GM19351 (cell line): ENCODE results near the gene ZFYVE28.

Experiments
- ATAC-seq: cut with Tn5 transposase; IDR thresholded peaks from one replicate; pipeline ENCODE4 v1.9.1; 2021; ENCODE audit warnings: mild to moderate bottlenecking, moderate library complexity; ENCODE audit not compliant: unreplicated experiment

ZFYVE28 gene

DNA sequence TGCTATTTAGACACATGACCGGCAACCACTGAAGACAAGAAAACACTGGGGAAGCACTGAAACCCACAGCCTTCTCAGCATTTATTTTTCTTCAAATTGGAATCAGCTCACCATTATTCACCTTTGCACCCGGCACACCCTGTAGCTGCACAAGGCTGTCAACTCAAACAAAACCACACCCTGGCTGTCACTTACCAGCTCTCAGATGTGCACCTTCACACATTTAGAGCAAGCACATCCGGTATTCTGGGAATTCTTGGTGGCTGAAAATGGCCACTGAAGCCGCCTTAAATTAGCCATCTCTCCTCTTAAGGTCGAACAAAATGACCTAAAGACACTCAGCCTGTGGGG, 5.9 kb downstream of the ZFYVE28 start:
- ATAC-seq = peak; percentile 30

DNA sequence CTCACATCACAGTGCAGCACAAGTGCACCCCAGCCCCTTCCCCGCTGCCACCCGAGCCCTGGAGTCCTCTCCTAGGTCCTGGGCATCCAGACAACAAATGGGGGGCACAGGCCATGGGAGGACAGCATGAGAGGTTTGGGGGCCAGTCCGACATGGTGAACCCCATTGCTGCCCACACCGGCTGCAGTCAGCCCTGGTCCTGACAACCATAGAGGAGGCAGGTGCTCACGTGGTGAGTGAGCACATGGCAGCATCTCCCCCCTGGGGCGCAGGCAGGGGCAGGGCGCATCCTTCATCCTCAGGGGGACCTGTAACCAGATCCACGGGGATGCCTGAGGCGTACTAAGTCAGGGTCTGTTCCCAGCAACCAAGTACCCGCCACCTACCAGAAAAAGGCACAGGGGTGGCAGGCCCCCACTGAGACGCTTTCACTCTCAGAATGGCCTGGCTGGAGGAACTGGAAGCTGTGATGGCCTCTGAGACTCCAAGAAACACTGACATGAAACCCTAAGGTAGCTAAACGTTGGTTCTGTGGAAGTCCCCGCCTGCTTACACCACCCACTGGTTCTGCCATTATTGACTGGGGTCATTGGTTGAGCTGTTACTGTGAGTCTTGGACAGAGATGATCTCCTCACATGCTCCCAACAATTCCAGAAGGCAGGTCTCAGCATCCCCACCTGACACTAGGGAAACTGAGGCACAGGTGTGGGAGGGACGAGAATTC, 6.5 kb downstream of the ZFYVE28 start:
- ATAC-seq = peak; percentile 37

DNA sequence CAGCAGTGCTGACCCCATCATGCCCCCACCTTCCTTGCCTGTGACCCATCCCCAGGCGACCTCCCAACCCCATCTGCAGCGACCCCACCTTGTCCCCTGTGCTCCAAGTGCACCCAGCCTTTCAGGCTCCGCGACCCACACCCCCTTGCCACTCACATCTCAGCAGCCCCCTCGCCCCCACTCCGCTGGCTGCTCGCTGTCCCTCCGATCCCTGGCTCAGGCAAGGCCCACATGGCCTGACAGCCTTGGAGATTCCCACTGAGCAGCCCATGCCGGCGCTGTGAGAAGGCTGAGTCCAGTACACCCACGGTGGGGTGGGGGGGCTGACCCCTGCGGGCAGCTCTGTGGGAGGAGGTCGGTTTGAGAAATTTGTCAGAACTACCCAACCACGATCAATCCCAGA, 9.1 kb downstream of the ZFYVE28 start:
- ATAC-seq = no peak

DNA sequence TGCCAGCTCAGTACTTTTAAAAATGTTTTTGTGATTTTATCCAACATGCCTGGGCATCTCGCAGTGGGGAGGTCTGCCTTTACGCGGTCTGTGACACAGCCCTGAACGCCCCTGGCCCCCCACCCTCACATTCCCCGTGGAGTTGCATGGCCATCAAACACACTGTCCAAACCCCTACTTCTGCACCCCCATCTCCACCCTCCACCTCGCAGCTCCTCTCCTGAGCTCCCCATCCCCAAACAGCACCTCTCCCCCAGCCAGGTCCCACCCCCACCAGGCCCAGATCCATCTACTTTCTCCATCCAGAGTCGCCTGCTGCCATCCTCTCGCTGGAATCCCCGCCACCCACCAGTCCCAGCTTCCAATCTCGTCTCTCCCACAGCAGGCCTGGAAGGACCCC, 9.5 kb downstream of the ZFYVE28 start:
- no peak for ATAC-seq

DNA sequence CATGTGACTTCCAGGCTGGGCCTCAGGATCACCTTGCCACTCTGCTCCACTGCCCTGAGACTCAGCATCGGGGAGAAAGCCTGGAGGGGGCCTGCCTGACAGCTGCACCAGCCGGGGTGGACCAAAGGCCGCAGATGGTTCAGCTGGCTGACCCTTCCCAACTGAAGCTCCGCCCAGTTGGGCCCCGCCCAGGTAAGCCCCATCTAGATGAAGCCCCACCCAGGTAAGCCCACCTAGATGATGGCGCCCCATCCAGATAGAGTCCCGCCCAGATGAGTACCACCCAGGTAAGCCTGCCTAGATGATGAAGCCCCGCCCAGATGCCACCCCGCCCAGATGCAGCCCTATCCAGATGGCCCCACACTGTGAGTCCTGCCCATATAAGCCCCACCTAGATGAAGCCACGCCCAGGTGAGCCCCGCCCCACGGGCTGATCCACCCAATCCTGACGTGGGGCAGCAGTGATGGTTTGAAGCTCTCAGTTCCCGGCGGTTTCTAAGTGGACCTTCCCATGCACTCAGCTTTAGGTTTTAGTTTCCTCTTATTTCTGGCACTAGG, 10.0 kb downstream of the ZFYVE28 start:
- ATAC-seq = no peak

DNA sequence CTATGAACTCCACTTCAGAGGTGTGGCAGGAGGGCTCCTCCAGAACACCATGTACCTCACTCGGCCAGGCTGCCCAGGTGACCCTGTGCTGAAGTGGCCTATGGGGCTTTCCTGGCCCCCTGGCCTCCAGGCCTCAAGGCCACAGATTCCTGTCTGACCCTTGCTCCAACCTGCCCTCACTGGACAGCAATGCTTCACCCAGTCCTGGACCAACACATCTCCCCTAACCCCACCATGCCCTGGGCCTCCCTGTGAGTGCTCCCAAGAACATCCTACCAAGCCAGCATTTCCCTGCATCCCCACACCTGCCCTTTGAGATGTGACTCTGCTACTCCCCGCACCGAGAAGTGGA, 10.5 kb downstream of the ZFYVE28 start:
- ATAC-seq = no peak

DNA sequence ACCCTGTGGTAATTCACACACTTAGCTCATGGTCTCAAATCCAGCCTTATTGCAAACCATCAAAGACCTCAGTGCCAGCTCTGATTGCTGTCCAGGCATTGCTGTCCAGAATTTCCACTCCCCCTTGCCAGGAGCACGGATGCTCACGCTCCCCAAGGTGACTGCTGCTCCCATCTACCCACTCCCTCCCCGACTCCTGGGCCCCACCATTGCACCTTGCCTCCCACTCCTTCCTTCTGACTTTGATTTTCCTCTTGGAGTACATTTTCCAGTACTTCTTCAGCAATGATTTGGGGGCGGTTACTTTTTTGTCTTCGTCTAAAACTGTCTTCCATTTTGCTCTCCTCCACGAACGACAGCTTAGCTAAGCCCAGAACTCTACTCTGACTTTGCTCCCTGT, 11.5 kb downstream of the ZFYVE28 start:
- no peak for ATAC-seq

DNA sequence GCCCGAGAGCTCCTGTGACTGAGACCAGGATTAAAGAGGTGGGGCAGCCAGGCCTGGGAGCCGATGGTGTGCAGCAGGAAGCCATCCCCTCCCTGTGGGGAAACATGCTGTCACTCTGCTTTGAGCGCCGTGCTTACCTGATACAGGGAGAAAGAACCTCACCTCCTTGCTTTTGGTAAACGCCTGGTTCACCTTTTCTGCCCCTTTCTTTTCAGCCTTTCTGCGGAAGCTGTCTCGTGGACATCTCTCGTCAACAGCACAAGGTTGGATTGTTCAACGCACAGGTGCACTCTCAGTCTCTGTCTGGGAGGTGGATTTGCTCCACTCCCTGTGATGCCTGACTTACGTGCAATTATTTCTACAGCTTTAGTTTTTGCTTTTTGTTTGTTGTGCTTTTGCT, 12.0 kb downstream of the ZFYVE28 start:
- ATAC-seq = no peak

DNA sequence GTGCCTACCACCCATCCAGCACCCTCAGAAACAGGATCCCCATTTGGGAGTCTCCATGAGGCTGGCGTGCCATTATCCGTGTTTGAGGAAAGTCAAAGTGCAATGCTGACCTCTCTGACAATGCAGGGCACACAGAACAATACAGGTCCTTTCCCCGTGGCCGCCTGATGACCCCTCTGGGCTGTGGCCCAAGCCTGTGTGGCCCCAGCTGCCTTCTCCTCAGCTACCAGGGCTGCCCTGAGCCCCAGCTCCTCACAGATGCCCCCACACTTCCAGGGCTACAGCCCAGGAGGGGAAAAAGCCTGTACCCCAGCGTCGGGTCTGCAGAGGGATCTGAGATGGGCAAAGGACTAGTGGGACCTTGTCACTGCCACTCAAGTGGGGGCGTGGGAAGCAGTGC, 15.5 kb downstream of the ZFYVE28 start:
- ATAC-seq = no peak

DNA sequence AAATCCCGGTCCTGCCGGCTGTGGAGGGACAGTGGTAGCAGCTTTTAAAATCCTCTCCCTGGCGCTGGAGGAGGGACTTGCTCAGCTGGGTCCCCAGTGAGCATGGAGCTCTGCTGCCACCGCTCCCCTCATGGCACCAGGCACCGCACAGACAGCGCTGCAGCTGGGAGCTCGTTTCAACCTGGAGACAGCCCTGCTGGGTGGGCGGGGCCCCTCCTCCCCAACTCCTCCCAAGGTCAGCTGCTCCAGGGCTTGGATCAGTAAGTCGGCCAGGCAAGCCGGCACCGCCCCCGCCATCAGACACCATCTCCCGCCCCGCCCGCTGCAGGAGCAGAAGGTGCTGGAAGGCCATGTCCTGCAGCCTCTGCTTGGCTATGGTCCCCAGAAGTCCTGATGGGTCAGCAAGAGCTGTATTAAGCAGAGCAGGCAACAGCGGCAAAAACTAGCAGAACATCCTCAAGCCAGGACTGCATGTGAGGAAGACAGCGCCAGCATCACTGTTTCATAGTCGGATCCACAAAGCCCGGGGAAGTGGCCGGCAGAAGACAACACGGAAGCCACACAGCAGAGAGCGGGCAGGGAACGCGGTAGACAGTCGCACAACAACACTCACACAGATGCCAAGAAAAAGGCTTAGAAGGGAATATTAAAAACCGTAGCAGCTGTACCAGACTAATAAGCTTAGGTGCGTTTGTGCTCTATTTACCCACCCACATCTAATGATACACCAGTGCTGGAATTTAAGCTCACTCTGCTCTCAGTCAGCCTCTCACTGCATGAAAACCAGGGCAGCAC, 16.2 kb downstream of the ZFYVE28 start:
- no peak for ATAC-seq

DNA sequence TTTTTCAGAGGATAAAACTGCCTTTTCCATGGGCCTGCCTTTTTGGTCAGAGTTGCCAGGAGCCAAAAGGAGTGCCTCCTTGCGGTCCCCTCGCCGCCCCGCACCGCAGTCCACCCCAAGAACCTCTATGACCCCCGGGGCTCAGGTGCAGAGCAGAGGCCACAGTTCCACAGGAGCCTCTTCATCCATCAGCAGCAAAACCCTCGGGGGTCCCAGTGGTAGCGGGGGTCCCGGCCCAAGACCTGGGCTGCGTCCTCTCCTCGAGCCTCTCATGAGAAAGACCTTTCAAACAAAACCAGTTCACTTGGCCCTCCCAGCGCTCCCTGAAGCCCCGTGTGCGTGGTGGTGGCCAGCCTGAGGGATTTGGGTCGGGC, 16.8 kb downstream of the ZFYVE28 start:
- ATAC-seq = no peak

DNA sequence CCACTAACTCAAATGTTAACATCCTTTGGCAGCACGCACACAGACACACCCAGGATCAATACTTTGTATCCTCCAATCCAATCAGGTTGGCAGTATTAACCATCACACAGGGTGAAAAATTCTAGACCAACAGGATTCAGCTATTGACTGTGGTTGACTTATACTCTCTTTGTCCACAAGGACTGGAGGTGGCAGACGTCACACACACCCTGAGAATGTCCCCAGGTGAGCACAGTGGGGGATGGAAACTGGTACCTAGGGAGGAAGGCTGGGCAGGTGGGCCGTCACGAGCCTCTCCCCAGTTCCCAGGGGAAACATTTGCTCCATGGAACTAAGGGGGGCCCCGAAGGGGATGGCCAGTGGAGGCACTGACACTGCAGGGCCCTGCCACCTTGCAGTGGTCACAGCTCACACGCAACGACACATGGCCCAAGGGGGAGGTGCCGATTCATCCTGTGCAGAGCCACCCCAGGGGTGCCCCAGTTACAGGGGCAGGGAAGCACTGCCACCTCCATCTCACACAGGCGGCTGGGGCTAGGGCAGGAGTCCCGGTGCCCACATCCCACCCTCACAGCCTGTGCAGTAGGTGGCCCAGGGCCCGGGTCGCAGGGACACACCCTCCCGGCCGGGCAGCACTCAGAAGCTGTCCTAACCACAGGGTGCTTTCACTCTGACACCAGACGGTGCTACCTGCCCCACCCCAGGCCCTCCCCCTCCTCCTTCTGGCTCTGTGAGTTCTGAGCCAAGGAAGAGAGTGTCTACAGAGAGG, 17.4 kb downstream of the ZFYVE28 start:
- ATAC-seq = no peak

DNA sequence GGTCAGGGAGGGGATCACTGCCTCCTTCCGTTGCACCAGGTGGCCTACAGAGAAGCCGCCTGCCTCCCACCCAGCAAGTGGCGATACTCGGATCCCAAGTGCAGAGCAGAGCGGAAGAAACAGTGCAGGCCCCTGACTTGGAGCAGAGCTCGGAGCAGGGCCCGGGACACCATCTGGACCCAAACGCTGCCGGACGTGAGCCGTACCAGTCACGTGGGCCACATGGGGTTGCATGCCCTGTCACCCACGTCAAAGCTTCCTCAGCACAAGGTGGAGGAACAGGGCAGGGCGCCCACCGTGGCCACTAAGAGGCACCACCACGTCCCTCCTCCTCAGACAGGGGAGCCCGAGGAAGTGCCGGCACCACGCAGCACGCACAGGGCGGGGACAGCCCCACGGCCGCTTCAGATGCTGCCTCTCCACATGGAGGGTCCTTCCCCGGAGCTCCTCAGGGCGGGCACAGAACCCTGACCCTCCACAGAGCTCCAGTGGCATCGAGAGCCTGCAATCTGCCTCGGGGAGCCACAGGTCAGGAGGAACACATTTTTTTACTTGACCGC, 18.7 kb downstream of the ZFYVE28 start:
- ATAC-seq = no peak

DNA sequence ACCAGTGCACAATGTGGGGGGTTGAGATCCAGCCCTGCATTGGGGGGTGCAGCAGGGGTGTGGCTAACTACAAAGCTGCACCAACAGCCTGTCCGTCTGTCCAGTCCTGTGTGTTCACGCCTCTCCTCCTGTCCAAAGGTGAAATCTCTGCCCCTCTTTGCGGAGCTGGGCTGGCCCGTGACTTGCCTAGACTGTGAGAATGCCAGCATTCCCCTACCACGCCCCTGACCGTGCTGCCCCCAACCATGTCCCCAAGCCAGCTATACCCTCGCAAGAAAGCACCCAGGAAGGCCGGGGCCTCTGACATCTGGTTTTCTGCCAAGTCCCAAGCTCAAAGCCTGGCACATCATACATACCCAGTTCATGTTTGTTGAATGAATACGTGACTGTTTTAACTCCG, 19.2 kb downstream of the ZFYVE28 start:
- no peak for ATAC-seq

DNA sequence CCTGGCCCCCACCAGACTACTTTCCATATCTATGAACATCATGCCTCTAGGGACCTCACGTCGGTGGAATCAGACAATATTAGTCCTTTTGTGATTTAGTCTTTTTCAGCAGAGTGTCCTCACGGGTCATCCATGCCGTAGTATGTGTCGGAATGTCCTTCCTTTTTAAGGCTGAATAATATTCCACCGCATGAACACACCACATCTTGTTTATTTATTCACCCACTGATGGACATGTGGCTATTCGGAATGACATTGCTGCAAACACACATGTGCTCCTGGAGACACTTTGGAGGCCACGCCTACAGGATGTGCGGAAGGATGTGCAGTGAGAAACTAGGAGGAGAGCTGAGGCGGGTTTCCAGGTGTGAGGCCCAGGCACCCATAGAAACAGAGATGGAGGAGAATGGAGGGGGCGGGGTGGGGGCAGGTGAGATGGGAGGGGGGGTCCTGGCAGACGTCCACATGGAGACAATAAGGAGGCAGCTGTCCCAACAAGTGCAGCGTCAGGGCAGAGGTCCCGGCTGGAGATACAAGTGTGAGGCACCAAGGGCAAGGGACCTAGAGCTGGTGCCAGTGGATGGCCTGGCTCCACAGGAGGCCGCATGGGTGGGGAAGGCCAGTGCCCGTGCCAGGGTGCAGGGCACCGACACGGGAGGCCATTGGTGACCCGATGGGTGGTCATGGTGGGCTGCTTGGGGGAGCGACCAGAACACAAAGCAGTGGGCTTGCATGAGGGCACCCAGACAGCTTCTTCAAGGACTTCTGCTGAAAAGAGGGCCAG, 20.7 kb downstream of the ZFYVE28 start:
- no peak for ATAC-seq

DNA sequence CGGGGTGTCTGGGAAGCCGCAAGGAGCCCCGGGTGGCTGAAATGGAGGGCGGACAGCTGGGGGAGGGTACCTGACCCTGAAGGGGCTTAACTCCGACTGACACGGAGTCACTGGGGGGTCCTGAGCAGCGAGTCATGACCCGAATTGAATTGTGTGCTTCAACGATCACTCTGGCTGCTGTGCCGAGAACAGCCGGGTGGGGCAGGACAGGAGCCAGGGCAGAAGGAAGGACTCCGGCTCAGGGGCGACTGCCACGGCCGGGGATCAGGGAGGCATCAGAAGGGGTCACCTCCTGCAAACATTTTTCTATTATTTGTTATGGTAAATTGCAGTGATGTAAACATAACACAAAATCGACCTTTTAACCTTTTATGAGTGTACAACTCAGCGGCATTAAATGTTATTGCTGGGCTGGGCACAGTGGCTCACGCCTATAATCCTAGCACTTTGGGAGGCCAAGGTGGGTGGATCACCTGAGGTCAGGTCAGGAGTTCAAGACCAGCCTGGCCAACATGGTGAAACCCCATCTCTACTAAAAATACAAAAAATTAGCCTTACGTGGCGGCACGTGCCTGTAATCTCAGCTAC, 21.6 kb downstream of the ZFYVE28 start:
- ATAC-seq = no peak

DNA sequence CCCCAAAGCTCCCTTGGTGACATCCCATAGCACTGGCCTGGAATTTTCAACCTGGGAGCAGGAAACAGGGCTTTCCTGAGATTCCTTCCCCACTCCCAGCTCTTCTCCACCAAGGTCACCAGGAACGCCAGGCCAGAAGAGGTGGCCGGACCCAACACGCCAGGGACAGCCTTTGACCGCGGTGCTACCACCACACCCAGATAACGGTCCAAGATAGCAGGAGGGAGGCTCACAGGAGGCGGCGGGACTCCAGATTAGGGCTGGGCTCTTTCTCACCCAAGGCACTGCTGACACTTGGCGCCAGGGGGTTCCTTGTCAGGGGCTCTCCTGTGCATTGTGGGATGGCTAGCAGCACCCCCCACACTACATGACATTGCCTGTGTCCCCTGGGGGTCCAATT, 22.9 kb downstream of the ZFYVE28 start:
- no peak for ATAC-seq

DNA sequence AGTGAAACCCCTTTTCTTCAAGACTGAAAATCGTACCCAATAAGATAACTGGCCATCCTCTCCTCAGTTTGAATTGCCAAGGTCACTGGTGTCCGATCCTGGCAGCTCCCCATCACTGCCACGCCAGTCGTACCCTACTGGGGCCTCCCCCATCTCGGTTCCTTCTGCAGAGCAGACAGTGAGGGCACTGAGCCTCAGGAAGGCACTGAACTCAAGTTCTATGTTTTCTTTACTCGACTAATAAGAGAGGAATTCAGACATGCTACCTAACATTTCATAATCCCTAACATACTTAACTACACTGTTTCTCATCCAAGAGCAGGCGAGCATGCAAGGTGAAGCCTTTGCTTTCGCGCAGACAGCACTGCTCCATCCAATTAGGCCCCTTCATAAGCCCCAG, 23.4 kb downstream of the ZFYVE28 start:
- no peak for ATAC-seq

DNA sequence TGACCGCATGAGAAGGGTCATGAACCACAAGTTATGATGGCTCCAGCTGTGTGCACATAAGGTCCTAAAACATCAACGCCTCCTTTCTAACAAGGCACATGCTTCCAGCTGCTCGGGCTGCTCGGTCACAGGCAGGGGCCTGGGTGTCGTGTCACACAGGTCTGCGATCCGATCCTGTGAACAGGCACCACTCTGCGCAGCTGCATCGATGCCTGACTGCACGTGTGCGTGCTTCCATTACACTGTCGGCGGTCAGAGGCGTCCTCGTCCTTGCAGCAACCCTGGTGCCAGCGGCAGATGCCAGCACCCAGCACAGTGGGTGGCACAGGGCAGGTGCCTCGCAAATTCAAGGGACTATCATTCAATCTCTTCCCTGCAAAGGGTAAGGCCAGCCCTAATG, 23.9 kb downstream of the ZFYVE28 start:
- ATAC-seq = no peak
